AG09309 (cell line): ENCODE results near the gene SLC16A13.

ENCODE experiments used
- DNase-seq: peaks from one replicate; pipeline ENCODE4 v3.0.0-alpha.2; 2010; ENCODE audit warnings: low read depth
- H3K4me3 ChIP-seq: 2 replicates; pipeline ENCODE4 v1.5.1; 2011; ENCODE audit warnings: mild to moderate bottlenecking, low read depth, low read length, moderate library complexity; ENCODE audit not compliant: control insufficient read depth
- TF ChIP-seq, protein P1 (sequence below): IDR thresholded peaks from 2 replicates; pipeline ENCODE4 v1.5.1; 2011; ENCODE audit warnings: mild to moderate bottlenecking, low read depth, low read length, inconsistent platforms; ENCODE audit not compliant: insufficient read depth, control insufficient read depth; ENCODE audit errors: missing control alignments

SLC16A13 gene

DNA sequence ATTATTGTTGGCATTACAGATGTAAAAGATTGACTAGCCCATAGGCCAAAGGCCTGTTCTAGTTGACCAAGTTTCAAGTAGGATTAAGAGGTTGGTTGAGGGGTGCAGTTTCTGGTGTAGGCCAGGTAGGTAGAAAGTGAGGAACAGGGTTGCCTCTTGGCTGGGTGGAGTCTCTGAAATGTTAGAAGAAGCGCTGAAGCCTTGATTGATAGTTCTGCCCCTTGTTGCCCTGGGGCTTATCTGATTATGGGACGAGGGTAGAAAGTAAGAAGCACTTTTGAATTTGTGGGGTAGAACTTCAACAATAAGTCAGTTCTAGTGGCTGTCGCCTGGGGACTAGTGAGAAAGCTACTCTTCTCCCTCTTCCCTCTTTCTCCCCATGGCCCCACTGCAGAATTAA lies 6.7 kb upstream of the SLC16A13 start:
- TF ChIP-seq, protein P1, sequence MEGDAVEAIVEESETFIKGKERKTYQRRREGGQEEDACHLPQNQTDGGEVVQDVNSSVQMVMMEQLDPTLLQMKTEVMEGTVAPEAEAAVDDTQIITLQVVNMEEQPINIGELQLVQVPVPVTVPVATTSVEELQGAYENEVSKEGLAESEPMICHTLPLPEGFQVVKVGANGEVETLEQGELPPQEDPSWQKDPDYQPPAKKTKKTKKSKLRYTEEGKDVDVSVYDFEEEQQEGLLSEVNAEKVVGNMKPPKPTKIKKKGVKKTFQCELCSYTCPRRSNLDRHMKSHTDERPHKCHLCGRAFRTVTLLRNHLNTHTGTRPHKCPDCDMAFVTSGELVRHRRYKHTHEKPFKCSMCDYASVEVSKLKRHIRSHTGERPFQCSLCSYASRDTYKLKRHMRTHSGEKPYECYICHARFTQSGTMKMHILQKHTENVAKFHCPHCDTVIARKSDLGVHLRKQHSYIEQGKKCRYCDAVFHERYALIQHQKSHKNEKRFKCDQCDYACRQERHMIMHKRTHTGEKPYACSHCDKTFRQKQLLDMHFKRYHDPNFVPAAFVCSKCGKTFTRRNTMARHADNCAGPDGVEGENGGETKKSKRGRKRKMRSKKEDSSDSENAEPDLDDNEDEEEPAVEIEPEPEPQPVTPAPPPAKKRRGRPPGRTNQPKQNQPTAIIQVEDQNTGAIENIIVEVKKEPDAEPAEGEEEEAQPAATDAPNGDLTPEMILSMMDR, result no peak
- H3K4me3 ChIP-seq, result no peak overlapping the region
- no peak for DNase-seq

DNA sequence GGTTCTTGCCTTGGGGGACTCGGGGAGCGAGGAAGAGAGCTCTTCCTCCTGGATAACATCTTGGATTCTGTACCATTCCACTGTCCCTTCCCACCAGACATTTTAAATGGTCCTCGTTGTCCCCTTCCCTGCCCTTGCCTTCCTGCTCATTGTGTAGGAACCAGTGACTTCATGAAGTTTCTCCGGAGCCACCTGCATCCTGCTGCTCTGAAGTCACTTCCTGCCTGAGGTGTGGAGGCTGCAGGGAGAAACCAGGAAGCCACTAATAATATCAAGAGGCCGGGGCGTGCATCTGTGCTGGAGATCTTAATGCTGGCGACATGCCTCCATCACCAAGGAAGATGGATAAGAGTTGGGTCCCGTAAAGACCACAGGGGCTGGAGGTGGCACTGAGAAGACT lies 6.2 kb upstream of the SLC16A13 start:
- no peak for DNase-seq
- no peak overlapping the region for H3K4me3 ChIP-seq
- TF ChIP-seq, protein P1, result no peak

DNA sequence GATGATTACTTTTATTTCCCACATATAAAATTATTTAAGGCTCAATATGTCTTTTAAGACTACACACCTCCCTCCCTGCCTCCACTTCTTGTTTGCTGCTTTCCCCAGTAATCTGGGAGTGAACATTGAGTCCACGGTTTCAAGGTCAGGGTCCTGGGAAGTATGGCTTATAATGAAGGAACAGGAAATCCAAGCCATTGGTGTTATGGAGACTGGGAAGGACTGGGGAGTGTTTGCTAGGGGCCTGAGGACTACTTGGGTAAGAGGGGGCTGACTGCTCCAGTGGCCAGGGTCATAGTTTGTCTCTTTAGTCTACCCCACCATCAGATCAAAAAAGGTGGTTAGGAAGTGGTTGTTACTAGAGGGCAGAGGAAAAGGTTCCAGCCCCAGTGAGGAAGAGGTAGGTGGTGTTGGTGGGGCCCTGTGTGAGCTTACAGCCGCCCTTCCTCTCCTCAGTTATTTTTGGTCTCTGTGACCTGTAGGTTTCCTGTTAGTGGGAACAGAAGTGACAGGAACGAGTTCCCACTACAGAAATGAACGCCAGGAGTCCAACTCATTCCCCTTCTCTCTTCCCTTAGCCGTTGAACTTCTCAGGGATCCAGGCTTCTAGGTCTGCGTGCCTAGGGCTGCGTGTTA lies 742 bp upstream of the SLC16A13 start:
- H3K4me3 ChIP-seq, result peak overlapping the region; percentile 94
- no peak for DNase-seq
- TF ChIP-seq, protein P1, result no peak

DNA sequence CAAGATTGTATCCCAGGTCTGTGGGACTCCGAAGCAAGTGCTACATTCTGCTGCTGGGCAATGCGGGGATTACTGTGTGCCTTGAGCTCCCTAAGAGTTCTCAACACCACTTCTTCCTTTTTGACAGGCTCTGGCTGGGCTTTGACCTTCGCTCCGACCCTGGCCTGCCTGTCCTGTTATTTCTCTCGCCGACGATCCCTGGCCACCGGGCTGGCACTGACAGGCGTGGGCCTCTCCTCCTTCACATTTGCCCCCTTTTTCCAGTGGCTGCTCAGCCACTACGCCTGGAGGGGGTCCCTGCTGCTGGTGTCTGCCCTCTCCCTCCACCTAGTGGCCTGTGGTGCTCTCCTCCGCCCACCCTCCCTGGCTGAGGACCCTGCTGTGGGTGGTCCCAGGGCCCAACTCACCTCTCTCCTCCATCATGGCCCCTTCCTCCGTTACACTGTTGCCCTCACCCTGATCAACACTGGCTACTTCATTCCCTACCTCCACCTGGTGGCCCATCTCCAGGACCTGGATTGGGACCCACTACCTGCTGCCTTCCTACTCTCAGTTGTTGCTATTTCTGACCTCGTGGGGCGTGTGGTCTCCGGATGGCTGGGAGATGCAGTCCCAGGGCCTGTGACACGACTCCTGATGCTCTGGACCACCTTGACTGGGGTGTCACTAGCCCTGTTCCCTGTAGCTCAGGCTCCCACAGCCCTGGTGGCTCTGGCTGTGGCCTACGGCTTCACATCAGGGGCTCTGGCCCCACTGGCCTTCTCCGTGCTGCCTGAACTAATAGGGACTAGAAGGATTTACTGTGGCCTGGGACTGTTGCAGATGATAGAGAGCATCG lies 2.4 kb downstream of the SLC16A13 start:
- no peak overlapping the region for H3K4me3 ChIP-seq
- DNase-seq, result no peak
- TF ChIP-seq, protein P1, result no peak

DNA sequence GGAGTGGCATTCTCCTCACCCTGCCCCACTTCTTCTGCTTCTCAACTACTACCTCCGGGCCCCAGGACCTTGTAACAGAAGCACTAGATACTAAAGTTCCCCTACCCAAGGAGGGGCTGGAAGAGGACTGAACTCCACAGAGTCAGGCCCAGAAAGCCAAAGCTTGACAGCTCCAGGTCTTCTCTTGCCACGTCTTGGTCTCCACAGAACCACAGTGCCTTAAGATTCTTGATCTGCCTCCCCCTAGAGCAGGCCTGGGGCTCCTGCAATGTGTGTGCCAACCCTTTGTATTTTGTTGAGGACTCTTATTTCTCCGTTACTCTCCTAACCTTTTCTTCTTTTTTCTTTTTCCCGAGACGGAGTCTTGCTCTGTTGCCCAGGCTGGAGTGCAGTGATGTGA lies 4.0 kb downstream of the SLC16A13 start:
- H3K4me3 ChIP-seq, result no peak overlapping the region
- DNase-seq, result no peak
- TF ChIP-seq, protein P1, result no peak

DNA sequence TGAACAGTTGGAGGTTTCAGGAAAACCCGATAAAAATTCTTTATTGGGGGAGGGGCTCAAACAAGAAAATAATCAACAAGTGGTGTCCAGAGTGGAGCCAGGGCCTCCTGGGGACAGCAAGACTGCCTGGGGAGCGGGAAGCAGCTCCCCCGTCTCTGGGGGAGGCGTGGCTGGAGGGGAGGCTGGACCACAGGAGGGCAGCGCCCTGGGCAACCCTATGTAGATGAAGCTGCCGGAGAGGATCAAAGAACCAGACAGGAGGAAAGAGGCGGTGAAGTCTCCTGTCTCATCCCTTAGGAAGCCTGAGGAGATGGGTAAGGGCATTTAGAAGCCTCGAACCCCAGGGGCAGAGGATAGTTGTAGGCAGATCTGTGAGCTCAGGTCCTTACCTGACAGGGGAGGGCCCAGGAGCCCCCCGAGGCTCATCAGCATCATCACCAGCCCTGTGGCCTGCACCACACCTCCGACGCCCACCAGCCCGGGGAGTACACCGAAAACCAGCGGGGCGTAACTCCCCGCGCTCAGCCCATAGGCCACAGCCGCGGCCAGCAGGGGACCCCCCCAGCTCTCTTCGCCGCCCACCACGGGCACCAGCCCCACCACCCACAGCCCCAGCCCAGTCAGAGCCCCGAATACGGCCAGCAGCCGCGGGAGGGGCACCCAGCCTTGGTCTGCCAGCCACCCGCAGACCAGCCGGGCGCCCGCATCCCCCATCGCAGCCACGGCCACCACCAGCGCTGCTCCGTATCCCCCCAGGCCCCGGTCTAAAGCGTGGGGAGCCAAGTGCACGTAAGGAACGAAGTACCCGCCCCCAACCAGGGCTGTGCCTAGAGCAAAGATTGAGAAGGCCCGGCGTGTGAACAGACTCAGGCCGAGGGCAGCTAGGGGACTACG lies 6.0 kb downstream of the SLC16A13 start:
- no peak overlapping the region for H3K4me3 ChIP-seq
- TF ChIP-seq, protein P1, result no peak
- DNase-seq, result no peak
